GM10266 (cell line): Measurements from ENCODE around the gene HOXA10.

ENCODE experiments used
- DNase-seq: peaks from one replicate; pipeline ENCODE4 v3.0.0; 2012; ENCODE audit errors: extremely low spot score
- CTCF ChIP-seq: IDR thresholded peaks from 2 replicates; pipeline ENCODE4 v1.5.1; 2012; ENCODE audit warnings: mild to moderate bottlenecking, low read depth; ENCODE audit not compliant: control insufficient read depth, insufficient read depth; ENCODE audit errors: missing control alignments

The HOXA10 gene

GRCh38 chr7:27165089-27165995 lies 8.8 kb downstream of the HOXA10 start, which contains the start of gene HOXA9:
TSS of gene HOXA9 (minus strand) at chr7:27165537. CDS start at chr7:27165457, 80 bp downstream.
- no peak for DNase-seq

GRCh38 chr7:27164367-27165088 lies 9.6 kb downstream of the HOXA10 start:
- TF ChIP-seq CTCF = no peak
- DNase-seq = no peak

More at GRCh38 chr7:27165089-27165995, 8.8 kb downstream of the HOXA10 start, which contains the start of gene HOXA9:
- TF ChIP-seq CTCF = no peak

- TF ChIP-seq CTCF = no peak
- DNase-seq = no peak
Measured at GRCh38 chr7:27164045-27164366, 10.1 kb downstream of the HOXA10 start.

GRCh38 chr7:27163288-27164044 lies 10.7 kb downstream of the HOXA10 start:
- no peak for DNase-seq
- no peak for TF ChIP-seq CTCF

GRCh38 chr7:27162561-27163287 lies 11.4 kb downstream of the HOXA10 start:
- no peak for DNase-seq
- TF ChIP-seq CTCF = no peak

GRCh38 chr7:27161721-27162560 lies 12.2 kb downstream of the HOXA10 start:
- DNase-seq = no peak
- no peak for TF ChIP-seq CTCF
